GM23338 (cell line): ENCODE data around the gene FCHO2.

Experiments used
- ETS1 ChIP-seq: IDR thresholded peaks from 2 replicates; pipeline ENCODE4 v1.6.1; 2016; ENCODE audit warnings: antibody characterized with exemption
- EZH2 ChIP-seq: fragments of 200-600 bp; sonication (generic); IDR thresholded peaks from one replicate; pipeline ENCODE4 v1.8.0; 2017; ENCODE audit warnings: antibody characterized with exemption, mild to moderate bottlenecking, low read depth; ENCODE audit not compliant: unreplicated experiment
- POLR2AphosphoS5 ChIP-seq: IDR thresholded peaks from 2 replicates; pipeline ENCODE4 v1.6.1; 2016; ENCODE audit warnings: antibody characterized with exemption, low read depth
- ZNF331 ChIP-seq: fragments of 250-450 bp; sonication (Bioruptor Pico); IDR thresholded peaks from 2 replicates; pipeline ENCODE4 v1.5.0; 2020; ENCODE audit warnings: low read depth, mild to moderate bottlenecking, moderate library complexity
- TF ChIP-seq, protein P1 (sequence below), 2 experiments: fragments of 200-600 bp in 1 of 2; sonication (generic) in 1 of 2; conservative IDR thresholded peaks; 2 replicates each; pipeline versions ENCODE4 v1.5.1 to v1.6.1; 2016 to 2017; ENCODE audit warnings: antibody characterized with exemption in 2 of 2, low read depth in 2 of 2, mild to moderate bottlenecking in 2 of 2, moderate library complexity in 1 of 2
- TF ChIP-seq, protein P2 (sequence below): IDR thresholded peaks from one replicate; pipeline ENCODE4 v1.6.1; 2018; ENCODE audit warnings: antibody characterized with exemption; ENCODE audit not compliant: unreplicated experiment

DNA sequence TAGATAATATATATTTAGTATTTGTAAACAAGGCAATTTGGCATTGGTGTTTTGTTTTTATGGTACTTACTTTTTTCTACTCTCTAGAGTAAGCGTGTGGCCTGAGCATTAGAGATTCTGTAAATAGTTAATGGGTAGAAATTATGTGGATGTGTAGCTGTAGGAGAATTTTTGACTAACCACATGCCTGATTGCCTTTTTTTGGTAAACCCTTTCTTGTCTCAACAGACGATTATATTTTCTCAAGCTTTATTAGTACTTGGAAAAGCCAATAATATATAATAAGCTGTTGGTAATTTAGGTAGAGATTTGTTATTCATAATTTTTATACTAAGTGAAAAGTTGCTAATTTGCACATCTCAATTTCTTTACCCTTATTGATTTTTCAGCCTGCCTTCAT, 76.8 kb downstream of the FCHO2 start:
- TF ChIP-seq, protein P1, sequence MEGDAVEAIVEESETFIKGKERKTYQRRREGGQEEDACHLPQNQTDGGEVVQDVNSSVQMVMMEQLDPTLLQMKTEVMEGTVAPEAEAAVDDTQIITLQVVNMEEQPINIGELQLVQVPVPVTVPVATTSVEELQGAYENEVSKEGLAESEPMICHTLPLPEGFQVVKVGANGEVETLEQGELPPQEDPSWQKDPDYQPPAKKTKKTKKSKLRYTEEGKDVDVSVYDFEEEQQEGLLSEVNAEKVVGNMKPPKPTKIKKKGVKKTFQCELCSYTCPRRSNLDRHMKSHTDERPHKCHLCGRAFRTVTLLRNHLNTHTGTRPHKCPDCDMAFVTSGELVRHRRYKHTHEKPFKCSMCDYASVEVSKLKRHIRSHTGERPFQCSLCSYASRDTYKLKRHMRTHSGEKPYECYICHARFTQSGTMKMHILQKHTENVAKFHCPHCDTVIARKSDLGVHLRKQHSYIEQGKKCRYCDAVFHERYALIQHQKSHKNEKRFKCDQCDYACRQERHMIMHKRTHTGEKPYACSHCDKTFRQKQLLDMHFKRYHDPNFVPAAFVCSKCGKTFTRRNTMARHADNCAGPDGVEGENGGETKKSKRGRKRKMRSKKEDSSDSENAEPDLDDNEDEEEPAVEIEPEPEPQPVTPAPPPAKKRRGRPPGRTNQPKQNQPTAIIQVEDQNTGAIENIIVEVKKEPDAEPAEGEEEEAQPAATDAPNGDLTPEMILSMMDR (conservative IDR thresholded peaks at IDR 0.05; ENCODE audit: low read depth in 2 of 2): no peak
- TF ChIP-seq ZNF331 (CRISPR knock-in tag): no peak
- TF ChIP-seq, protein P2, sequence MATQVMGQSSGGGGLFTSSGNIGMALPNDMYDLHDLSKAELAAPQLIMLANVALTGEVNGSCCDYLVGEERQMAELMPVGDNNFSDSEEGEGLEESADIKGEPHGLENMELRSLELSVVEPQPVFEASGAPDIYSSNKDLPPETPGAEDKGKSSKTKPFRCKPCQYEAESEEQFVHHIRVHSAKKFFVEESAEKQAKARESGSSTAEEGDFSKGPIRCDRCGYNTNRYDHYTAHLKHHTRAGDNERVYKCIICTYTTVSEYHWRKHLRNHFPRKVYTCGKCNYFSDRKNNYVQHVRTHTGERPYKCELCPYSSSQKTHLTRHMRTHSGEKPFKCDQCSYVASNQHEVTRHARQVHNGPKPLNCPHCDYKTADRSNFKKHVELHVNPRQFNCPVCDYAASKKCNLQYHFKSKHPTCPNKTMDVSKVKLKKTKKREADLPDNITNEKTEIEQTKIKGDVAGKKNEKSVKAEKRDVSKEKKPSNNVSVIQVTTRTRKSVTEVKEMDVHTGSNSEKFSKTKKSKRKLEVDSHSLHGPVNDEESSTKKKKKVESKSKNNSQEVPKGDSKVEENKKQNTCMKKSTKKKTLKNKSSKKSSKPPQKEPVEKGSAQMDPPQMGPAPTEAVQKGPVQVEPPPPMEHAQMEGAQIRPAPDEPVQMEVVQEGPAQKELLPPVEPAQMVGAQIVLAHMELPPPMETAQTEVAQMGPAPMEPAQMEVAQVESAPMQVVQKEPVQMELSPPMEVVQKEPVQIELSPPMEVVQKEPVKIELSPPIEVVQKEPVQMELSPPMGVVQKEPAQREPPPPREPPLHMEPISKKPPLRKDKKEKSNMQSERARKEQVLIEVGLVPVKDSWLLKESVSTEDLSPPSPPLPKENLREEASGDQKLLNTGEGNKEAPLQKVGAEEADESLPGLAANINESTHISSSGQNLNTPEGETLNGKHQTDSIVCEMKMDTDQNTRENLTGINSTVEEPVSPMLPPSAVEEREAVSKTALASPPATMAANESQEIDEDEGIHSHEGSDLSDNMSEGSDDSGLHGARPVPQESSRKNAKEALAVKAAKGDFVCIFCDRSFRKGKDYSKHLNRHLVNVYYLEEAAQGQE: no peak
- TF ChIP-seq EZH2: no peak
- TF ChIP-seq POLR2AphosphoS5: no peak
- no peak for TF ChIP-seq ETS1
